ENCODE results near the gene NLE1.
"Not testable (repeated sequence)": the region's sequence is repeated elsewhere in the genome, so short reads cannot be mapped to it uniquely, and the experiment has no call there.

The NLE1 gene

DNA sequence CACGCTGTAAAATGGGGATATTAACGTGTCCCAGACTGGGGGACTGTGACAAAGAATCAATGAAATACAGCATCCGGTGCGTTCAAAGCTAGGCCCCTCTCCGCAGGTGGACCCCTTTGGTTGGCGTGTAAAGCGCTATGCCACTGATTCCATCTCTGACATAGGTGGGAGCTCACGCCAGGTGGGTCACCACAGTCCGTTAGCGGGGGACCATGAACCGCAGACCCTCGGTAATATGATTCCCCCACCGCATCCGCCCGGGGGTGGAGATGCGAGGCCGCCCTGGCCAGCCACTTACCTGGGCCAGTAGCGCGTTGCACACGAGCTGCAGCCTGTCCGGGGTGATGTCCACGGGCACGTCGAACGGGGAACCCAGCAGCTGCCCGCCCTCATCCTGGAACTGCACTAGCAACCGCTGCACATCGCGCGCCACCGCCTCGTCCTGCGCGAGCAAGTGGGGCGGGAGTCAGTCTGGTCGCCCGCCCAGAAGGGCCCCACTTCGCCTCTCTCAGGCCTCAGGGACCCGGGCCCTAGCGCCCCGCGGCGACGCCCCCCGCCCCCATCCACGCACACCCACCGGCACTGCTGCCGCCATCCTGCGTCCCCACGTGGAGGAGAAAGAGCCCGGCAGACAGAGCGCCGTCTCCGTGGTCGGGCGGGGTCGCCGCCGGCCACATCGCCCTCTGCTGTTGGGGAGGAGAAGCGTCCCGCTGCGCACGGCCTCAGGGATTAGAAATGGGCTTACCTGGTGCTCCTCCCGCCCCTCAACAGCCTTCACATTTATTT lies at the start of gene NLE1:
Gene NLE1 (minus strand): TSS at position 623 of the 786 bp plus-strand sequence. CDS start 28 bp downstream, at position 595.
- peak; percentile 92 for DNase-seq (ENCODE audit: low spot score)

DNA sequence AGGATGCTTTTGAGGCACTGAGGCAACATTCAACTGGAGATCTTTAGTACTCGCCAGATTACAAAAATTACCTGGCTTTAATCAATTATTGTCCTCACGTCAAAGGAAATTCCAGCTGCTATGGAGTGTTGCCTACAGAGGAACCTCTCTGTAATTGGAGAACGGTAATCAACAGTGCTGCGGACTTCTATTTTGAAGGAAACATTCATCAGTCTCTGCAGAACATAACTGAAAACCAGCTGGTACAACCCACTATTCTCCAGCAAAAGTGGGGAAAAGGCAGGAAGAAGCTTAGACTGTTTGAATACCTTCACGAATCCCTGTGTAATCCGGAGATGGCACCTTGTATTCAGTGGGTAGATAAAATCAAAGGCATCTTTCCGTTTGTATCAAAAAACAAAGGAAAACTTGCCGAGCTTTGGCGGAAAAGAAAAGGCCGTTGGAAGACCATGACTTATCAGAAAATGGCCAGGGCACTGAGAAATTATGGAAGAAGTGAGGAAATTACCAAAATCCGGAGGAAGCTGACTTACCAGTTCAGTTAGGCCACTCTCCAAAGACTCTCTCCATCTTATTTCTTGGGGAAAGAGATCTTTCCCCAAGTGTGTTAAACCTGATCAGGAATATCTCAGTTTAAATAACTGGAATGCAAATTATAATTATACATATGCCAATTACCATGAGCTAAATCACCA lies 49.0 kb upstream of the NLE1 start:
- no peak for DNase-seq (ENCODE audit: low spot score)

DNA sequence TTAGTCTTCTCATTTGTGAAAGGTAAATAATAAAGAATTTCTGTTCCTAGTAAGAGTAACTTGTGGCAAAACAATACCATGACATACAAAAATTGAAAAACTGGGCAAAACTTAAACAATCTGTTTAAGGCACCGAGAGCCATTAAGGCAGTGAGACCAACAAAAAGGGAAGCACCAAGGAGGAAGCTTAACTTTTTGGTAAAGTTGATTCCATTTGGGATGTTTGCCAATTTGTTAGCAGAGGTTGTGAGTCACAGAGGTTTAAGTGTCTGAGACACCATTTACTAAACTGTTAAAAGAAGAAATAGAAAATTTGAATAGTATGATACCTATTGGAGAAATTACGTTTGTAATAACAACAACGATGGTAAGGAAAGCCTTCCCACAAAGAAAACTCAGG lies 47.2 kb upstream of the NLE1 start:
- no peak for DNase-seq (ENCODE audit: low spot score)

DNA sequence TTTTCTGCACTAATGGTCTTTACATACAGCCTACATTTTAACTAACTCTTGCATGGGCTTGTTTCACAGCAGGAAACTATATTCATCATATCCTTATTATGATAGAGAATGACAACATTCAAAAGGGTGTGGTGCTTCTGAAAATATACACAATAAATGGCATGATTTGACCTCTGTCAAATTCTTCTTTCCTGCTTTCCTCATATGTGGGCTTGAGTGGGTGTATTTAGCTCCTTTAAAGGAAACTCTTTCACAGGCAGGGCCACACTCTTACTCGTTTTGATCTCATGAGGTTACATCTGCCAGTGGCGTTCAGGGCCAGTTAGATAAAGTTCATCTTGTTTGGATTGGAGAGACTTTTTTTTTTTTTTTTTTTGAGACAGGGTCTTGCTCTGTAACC lies 46.0 kb upstream of the NLE1 start:
- no peak for DNase-seq (ENCODE audit: low spot score)

DNA sequence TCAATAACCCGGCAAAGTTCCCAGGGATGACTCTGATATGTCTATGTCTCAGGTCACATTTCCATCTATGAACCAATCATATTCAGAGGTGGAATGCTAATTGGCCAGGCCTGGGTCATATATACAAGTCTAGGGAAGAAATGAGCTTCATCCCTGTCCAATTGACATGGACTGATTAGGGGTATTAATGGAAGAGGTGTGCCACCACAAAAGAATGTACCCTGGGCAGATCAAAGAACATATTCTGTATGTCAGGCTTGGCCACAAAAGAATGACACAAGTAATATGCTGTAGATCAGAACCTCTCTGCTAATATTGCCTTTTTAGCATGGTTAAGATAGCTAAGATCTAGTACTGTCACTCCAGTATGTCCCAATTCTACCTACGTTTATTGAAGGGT lies 45.4 kb upstream of the NLE1 start:
- no peak for DNase-seq (ENCODE audit: low spot score)

DNA sequence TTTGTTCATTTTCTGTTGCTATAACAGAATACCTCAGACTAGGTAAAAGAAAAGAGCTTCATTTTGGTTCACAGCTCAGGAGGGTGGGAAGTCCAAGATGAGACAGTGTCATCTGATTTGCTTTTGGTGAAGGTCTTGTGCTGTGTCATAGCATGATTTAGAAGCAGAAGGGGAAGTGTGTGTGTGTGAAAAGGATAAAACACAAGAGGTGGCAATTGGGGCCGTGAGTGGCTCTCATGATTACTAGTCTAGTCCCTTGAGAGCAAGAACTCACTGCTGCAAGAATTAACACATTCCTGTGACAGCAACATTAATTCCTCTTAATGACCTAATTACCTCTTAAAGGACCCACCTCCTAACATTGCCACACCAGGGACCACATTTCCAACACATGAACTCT lies 43.7 kb upstream of the NLE1 start:
- DNase-seq (ENCODE audit: low spot score): no peak

DNA sequence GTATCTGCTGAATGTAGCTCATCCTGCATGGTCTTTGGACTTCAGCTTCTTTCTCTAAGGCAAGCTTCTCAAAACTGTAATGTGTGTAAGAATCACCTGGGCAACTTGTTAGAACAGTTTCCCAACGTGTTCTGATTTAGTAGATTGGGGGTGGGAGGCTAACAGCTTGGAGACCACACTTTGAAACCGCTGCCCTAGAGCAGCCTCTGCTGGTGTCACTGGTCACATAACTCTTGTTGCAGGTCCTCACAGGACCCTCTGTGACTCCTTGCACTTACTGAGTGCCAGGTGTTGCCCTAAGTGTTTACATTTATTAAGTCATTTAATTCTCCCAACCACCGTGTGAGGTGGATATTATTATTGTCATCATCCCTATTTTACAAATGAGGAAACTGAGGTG lies 42.2 kb upstream of the NLE1 start:
- no peak for DNase-seq (ENCODE audit: low spot score)

DNA sequence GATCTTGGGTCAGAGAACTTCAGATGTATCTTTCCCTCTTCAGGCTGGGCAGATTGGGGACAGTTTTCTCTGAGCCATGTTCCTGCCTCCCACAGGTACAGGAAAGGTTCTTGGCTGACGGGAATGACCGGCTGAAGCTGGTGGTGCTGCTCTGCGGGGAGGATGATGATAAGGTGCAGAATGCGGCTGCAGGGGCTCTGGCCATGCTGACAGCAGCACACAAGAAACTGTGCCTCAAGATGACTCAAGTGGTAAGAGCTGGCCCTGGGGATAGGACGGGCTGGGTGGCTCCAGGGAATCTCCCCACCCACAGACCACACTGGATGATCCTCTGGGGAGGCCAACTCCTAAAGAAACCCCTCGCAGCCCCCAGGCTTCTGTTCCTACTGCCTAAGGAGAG lies 41.2 kb upstream of the NLE1 start:
- no peak for DNase-seq (ENCODE audit: low spot score)

DNA sequence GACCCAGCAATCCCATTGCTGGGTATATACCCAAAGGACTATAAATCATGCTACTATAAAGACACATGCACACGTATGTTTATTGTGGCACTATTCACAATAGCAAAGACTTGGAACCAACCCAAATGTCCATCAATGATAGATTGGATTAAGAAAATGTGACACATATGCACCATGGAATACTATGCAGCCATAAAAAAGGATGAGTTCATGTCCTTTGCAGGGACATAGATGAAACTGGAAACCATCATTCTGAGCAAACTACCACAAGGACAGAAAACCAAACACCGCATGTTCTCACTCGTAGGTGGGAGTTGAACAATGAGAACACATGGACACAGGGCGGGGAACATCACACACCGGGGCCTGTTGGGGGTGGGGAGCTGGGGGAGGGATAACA lies 37.3 kb upstream of the NLE1 start:
- not testable (repeated sequence) for DNase-seq (ENCODE audit: low spot score)

DNA sequence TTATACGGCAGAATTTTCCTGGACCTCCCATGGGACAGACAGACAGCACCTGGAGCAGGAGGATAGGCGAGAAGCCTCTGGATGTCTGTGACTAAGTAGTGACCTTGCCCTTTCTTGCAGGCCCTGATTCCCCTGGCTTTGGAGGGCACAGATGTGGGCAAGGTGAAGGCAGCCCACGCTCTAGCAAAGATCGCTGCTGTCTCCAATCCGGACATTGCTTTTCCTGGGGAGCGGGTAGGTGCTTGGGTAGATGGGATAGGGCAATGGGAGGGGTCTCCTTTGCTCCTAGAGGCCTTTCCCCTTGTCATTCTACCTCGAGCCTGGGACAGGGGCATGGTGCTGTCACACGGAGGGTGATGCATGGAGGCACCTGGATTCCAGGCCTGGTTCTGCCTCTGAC lies 34.8 kb upstream of the NLE1 start:
- no peak for DNase-seq (ENCODE audit: low spot score)

DNA sequence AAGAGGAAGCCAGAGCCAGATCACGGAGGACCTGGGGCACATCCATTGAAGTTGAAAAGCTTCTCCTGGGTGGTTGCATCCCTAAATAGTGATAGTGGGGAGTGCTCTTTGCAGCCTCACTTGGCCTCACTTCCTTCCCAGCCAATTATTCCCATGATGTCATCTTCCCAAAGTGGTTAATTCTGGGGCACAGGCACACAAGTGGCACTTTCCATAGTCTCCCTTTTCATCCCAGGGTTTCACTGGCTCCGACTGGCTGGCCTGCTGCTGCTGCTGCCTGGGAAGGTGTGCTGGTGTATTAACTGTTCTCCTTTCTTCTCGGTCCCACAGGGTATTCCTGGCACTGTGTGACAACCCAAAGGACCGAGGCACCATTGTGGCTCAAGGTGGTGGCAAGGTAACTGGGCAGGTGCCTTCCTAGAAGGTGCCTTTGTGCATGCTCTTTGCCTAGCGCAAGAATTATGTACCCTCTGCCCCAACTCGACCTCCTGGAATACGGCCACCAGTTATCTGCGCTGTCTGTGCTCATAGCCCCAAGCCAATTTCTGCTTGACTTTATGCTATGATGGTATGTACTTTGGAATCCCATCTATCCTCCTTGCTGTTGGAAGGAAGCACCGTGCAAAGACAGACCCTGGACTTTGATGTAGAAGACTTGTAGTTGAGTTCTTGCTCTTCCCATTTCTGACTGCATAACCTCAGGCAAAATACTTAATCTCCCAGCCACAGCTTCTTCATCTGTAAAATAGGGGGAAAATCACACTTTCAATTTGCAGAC lies 33.7 kb upstream of the NLE1 start:
- DNase-seq (ENCODE audit: low spot score): no peak

DNA sequence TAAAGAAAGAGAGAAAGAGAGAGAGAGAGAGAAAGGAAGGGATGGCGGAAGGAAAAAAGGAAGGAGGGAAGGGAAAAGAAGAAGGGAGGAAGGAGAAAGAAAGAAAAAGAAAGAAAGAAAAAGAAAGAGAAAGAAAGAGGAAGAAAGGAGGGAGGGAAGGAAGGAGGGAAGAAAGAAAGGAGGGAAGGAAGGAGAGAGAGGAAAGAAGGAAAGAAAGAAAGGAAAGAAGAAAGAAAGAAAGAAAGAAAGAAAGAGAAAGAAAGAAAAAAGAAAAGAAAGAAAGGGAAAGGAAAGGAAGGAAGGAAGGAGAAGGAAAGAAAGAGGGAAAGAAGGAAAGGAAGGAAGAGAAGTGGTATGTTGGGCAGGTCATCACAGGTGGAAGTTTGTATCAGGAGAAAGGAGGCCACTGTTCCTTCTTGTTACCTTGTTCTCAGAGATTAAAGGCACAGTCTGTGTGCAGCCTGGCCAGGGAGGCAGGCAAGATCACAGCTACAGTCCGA lies 32.8 kb upstream of the NLE1 start:
- no peak for DNase-seq (ENCODE audit: low spot score)

DNA sequence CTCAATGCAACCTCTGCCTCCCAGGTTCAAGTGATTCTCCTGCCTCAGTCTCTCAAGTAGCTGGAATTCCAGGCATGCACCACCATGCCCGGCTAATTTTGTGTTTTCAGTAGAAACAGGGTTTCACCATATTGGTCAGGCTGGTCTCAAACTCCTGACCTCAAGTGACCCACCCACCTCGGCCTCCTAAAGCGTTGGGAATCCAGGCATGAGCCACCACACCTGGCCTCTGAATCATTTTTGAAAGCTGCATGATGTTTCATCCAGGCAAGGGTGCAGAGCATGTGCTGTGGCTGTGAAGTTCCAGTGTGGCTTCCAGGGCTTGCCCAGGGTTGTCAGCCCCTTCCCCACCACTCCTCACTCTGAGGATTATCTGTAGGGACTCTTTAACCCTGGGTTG lies 30.2 kb upstream of the NLE1 start:
- not testable (repeated sequence) for DNase-seq (ENCODE audit: low spot score)

DNA sequence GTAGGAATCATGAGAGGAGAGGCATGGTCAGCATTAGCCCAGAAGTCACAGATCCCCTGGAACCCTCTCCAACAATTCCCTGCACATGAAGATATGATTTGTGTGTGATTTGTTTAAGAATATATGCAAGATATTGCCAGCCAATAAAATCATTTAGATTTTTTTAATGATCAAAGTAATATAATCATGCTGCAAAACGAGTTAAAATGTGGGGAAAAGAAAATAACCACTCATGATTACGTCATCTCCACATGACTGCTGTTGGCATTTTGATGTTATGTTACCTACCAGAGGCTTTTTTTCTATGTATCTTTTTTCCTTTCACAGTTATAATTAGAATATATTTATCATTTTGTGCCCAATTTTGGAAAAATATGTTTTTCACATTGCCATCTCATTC lies 29.7 kb upstream of the NLE1 start:
- DNase-seq (ENCODE audit: low spot score): no peak

DNA sequence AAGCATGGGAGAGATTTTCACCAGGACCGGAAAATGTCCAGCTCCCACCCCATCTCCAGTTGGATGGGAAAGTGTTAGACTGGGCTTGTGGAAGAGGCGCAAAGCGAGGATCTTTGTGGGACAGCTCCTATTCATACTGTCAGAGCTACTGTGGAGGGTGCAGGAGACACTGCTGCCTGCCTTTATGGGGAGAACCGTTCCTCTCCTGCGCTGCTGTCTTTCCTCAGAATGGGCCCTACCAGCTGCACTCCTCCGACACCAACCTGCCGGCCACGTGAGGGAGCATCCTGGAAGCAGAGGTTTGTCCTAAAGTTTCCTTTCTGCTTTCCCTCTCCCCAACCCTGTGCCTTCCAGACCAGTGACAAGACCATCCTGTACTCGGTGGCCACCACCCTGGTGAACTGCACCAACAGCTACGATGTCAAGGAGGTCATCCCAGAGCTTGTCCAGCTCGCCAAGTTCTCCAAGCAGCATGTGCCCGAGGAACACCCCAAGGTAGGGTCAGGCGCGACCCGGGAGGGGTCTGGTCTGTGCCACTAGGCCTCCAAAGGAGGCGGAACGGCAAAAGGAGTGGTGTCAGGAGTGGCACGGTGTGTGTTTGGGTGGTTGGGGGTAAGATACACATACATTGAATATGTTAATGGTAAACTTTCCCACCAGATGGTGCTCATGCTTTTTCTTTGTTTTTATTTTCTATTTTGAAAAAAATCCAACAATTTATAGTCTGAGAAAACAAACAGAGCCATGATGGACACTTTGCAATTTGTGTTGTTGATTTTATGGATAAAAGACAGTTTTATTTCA lies 29.1 kb upstream of the NLE1 start:
- peak; percentile 52 for DNase-seq (ENCODE audit: low spot score)

DNA sequence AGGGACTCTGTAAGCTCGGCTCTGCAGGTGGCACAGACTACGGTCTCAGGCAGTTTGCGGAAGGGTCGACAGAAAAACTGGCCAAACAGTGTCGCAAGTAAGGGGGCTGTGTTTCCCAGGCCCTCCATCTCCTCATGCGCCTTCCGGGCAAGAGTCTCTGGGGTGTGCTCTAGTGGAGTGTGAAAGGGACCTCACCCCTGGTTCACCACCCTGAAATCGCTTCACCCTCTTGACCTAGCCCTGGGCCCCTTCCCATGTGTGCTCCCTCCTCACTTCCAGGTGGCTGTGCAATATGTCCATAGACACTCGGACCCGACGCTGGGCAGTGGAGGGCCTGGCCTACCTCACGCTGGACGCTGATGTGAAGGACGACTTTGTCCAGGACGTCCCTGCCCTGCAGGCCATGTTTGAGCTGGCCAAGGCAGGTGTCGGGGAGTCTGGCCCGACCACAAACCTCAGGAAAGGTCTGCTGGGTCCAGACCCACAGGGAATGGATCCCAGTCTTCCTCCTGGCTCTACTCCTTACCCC lies 27.8 kb upstream of the NLE1 start:
- no peak for DNase-seq (ENCODE audit: low spot score)

DNA sequence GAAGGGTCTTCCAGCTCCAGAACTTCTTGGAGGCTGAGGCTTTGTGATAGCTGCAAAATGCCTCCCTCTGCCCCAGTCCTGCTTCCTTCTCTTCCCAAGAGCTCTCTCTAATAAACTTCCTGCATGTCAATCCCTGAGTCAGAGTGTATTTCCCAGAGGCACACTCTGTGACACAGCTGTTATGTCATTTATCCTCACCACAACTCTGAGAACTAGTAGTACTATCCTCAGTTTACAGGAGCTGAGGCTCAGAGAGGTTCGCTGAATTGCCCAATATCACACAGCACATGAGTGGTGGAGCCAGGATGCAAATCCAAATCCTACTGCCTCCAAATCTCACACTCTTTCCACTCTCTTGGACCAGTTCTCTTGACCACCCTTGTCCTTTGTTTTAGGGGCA lies 25.6 kb upstream of the NLE1 start:
- DNase-seq (ENCODE audit: low spot score): peak; percentile 26

DNA sequence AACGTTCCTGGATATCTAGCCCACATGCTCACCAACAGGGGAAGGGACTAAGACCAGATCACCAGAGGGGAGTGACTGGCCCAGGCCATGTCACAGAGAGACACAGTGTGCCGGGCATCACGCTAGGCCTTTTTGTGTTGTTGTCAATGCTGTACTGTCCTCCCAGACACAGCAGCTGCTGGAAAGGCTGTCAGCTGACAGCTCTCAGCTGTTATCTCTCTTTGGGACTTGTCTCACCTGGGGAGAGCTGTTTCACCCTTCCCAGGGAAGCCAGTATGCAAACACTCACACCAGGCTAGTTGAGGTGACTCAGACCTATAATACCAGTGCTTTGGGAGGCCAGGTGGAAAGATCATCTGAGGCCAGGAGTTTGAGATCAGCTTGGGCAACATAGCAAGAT lies 24.9 kb upstream of the NLE1 start:
- DNase-seq (ENCODE audit: low spot score): no peak

DNA sequence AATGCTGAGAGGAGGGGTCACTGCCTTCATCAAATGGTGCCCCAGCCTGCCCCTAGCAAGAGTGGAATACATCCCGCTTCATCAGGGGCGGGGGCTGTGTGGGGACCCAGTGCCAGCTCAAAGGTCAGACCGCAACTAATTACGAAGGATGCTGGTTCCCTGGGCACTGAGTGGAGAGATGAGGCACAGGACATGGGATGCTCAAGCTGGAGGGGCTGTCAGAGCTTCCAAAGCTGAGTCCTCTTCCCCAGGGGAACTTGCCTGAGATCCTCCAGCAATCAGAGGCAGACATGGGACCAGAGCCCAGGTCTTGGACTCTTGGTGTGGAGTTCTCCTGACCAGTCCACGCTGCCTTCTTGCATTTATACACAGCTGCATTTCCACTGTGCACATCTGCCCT lies 24.4 kb upstream of the NLE1 start:
- no peak for DNase-seq (ENCODE audit: low spot score)

DNA sequence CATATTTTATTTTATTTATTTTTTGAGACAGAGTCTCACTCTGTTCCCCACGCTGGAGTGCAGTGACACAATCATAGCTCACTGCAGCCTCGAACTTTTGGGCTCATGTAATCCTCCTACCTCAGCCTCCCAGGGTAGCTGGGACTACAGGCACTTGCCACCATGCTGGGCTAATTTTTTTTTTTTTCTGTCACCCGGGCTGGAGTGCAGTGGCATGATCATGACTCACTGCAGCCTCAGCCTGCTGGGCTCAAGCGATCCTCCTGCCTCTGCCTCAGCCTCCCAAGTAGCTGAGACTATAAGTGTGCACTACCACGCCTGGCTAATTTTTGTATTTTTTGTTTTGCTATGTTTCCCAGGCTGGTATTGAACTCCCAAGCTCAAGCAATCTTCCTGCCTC lies 22.6 kb upstream of the NLE1 start:
- no peak for DNase-seq (ENCODE audit: low spot score)

DNA sequence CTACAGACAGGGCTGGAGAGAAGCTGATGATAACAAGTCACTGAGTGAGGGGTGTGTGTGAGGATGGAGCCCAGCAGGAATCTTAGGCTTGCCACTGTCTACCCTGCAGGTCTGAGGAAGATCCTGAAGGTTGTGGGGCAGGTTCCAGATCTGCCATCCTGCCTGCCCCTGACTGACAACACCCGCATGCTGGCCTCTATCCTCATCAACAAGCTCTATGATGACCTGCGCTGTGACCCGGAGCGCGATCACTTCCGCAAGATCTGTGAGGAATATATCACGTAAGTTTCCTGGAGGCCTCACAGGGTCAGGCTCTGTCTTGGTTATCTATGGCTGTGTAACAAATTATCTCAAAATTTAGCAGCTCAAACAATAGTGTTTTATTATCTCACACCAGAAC lies 21.8 kb upstream of the NLE1 start:
- no peak for DNase-seq (ENCODE audit: low spot score)

DNA sequence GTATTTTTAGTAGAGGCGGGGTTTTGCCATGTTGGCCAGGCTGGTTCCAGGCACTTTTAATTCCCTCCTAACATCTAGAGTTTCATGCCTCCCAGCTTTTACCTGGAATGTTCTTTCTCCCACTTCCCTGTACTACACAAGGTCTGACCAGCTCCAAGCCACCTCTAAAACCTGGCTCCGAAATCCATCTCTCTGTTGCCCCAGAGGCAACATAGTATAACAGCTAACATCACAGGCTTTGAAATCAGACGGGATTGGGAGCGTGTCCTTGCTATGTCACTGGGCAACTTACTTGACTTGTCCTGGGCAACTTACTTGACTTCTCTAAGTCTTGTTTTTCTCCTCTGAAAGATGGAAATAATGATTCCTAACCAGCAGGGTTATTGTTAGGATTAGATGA lies 20.7 kb upstream of the NLE1 start:
- DNase-seq (ENCODE audit: low spot score): no peak

All from AG08395 (cell line).